Body of pancreas (tissue), 4 donors: Measurements from ENCODE around the gene RALGAPA1. TPM values are rescaled to one million over a fixed set of nuclear protein-coding genes. Genes with fewer than 3 reads are reported as not detected.
A peak's percentile ranks its signal among the peaks of the same experiment; 100 is the strongest.

Source experiments
- ATAC-seq: fragments of 150-250 bp; one replicate; pipeline ENCODE4 v1.9.1; 2016
- DNase-seq, 4 donors: peaks; one replicate each; pipeline ENCODE4 v3.0.0-alpha.2; 2019
- H3K27ac ChIP-seq, 4 donors: fragments of 200-600 bp; sonication (generic); 1 replicate in 3 of 4; 2 replicates in 1 of 4; pipeline versions ENCODE4 v1.5.1 to v1.6.1; 2016 to 2019; ENCODE audit warnings: mild to moderate bottlenecking in 1 of 4, mixed read lengths in 1 of 4, moderate library complexity in 1 of 4
- H3K27me3 ChIP-seq, 2 donors: fragments of 200-600 bp; sonication (generic); one replicate each; pipeline ENCODE4 v1.6.0; 2016; ENCODE audit warnings: mild to moderate bottlenecking in 1 of 2
- H3K36me3 ChIP-seq, 2 donors: fragments of 200-600 bp; sonication (generic); replicated peaks in 1 of 2; 2 replicates each; pipeline ENCODE4 v1.5.1; 2016; ENCODE audit warnings: low read depth in 2 of 2; ENCODE audit not compliant: insufficient read depth in 1 of 2
- H3K4me1 ChIP-seq: fragments of 200-600 bp; sonication (generic); one replicate; pipeline ENCODE4 v1.6.0; 2016
- H3K4me3 ChIP-seq, 2 donors: fragments of 200-600 bp; sonication (generic); 1 replicate in 1 of 2; 2 replicates in 1 of 2; pipeline ENCODE4 v1.5.1; 2016 to 2019
- H3K9me3 ChIP-seq, 3 donors: fragments of 200-600 bp; sonication (generic); 1 replicate in 2 of 3; 2 replicates in 1 of 3; pipeline ENCODE4 v1.5.1; 2016
- POLR2A ChIP-seq, 3 donors: fragments of 450-650 bp; IDR thresholded peaks; one replicate each; pipeline ENCODE4 v1.6.1; 2016; ENCODE audit warnings: antibody characterized with exemption in 3 of 3, mild to moderate bottlenecking in 2 of 3
- WGBS, 2 donors: methylation state at CpG; one replicate each; pipeline ENCODE4 v1.1.5; 2017; 5-methylcytosine and 5-hydroxymethylcytosine counted together
- intact Hi-C: fragments of 100-400 bp; cut with DNase I; formaldehyde crosslinking; loops from one replicate; pipeline ENCODE4 v1.15.1; 2023
- total RNA-seq, 2 donors: library from RNA; depleted of rRNA; stranded (reverse); fragments of >200 nt; gene quantifications; one replicate each; pipeline ENCODE4 v1.1.0, GENCODE V29; 2016
- TF ChIP-seq, protein P1 (sequence below), 7 experiments: fragments of 450-650 bp in 4 of 7; fragments of 200-600 bp in 3 of 7; sonication (generic) in 3 of 7; IDR thresholded peaks; one replicate each; pipeline ENCODE4 v1.5.1; 2016 to 2019; ENCODE audit warnings: antibody characterized with exemption in 7 of 7

Gene RALGAPA1
- total RNA-seq, 2 donors from 2014 or later, result 34.9 to 48.8 TPM

DNA sequence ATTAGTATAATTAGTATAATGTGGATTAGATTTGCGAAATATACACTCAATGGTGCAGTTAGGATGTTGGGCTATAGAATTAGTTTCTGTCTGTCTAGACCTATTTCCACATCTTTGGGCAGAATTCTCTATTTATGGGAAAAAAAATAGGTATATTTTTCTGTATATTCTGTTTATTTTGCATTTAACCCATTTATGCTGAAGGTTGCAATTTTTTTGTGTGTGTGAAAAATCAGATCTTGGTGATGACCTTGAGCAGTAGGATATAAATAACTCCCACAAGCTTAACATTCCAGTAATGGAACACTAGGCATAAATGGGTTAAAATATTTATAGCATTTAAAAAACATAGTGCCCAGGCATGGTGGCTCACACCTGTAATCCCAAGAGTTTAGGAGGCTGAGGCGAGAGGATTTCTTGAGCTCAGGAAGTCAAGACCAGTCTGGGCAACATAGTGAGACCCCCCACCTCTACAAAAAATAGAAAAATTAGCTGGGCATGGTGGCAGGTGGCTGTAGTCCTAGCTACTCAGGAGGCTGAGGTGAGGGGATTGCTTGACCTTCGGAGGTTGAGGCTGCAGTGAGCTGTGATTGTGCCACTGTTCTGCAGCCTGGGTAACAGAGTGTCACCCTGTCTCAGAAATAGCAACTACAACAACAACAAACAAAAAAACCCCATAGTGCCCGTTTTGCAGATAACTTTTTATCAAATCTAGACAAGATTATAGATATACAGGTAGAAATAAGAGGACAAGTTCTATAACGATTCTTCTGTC is 26.3 kb upstream of the RALGAPA1 start:
- DNase-seq, result no peak
- no peak for TF ChIP-seq POLR2A (IDR thresholded peaks at IDR 0.05)
- TF ChIP-seq, protein P1, sequence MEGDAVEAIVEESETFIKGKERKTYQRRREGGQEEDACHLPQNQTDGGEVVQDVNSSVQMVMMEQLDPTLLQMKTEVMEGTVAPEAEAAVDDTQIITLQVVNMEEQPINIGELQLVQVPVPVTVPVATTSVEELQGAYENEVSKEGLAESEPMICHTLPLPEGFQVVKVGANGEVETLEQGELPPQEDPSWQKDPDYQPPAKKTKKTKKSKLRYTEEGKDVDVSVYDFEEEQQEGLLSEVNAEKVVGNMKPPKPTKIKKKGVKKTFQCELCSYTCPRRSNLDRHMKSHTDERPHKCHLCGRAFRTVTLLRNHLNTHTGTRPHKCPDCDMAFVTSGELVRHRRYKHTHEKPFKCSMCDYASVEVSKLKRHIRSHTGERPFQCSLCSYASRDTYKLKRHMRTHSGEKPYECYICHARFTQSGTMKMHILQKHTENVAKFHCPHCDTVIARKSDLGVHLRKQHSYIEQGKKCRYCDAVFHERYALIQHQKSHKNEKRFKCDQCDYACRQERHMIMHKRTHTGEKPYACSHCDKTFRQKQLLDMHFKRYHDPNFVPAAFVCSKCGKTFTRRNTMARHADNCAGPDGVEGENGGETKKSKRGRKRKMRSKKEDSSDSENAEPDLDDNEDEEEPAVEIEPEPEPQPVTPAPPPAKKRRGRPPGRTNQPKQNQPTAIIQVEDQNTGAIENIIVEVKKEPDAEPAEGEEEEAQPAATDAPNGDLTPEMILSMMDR (IDR thresholded peaks at IDR 0.05), result no peak
- ATAC-seq, result no peak
- intact Hi-C loops, result no loop called here
- H3K4me3 ChIP-seq, result no peak overlapping the region
- WGBS, 2 donors, result 69 to 78% methylated on average over 5 of the region's 5 CpGs
- H3K36me3 ChIP-seq, result peaks cover 3 to 4% of the 10 kb centered on the region in 2 donors
- H3K27me3 ChIP-seq, result no peaks in the 10 kb centered on the region
- H3K4me1 ChIP-seq, result no peaks in the 10 kb centered on the region
- no peak overlapping the region for H3K27ac ChIP-seq
- H3K9me3 ChIP-seq, result no peaks in the 10 kb centered on the region

DNA sequence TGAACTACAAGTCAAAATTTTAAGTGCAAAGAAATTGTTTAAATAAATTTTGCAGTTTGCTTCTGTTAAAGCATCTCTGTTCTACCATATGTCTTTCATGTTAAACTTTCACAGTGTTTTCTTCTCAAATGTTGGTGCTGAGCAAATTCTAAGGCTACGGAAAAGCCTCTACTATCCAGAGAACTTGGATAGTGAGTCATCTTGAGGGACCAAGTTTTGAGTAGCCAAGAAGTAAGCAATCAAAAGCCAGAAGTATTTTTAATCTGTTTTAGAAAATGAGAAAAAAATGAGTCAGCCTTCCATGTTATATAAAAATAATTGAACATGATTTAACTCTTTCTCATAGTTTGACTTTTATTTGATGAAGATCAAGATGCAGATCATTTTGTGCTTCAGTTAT is 20.4 kb upstream of the RALGAPA1 start:
- Histone ChIP-seq H3K27me3 (no peaks in the 10 kb centered on the region), H3K36me3 (peaks cover 0 to 4% of the 10 kb centered on the region in 2 donors), H3K4me3 (no peak overlapping the region), H3K27ac (no peak overlapping the region), H3K9me3 (no peaks in the 10 kb centered on the region), H3K4me1 (peaks cover 5% of the 10 kb centered on the region)
- intact Hi-C loops, result no loop called here
- DNase-seq, result no peak
- ATAC-seq, result no peak
- no peak for TF ChIP-seq POLR2A (IDR thresholded peaks at IDR 0.05)
- TF ChIP-seq, protein P1 (IDR thresholded peaks at IDR 0.05), result no peak
- WGBS, 2 donors, result 76 to 83% methylated on average over 1 of the region's 1 CpG

DNA sequence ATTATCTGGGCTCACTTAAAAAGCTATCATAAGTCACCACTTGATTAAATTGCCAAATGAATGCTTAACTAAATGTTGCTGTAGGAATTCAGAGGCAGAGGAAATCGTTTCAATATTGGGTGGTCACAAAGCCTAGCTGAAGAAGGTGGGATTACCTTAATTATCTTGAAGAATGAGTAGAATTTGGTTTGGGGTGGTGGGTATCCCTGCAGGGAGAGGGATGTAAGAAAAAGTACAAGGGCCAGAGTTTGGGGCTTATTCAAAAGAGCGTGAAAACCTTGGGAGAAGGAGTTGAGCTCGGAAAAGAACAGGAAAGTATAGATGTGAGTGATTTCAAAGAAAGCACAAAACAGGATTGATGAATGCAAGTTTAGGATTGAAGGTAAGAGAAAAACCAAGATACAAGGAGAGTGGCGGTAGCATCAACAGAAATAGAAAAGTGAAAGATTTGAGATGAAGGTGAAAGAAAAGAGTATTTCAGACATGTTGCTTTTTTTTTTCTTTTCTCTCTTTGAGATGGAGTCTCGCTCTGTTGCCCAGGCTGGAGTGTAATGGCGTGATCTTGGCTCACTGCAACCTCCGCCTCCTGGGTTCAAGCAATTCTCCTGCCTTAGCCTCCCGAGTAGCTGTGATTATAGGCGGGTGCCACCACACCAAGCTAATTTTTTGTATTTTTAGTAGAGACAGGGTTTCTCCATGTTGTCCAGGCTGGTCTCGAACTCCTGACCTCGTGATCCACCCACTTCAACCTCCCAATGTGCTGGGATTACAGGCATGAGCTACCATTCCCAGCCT is 18.8 kb upstream of the RALGAPA1 start:
- H3K27me3 ChIP-seq, result no peaks in the 10 kb centered on the region
- no peak overlapping the region for H3K4me3 ChIP-seq
- DNase-seq, result no peak
- intact Hi-C loops, result no loop called here
- no peak for TF ChIP-seq POLR2A (IDR thresholded peaks at IDR 0.05)
- TF ChIP-seq, protein P1 (IDR thresholded peaks at IDR 0.05), result no peak
- WGBS, 2 donors, result 80 to 88% methylated on average over 11 of the region's 11 CpGs
- H3K4me1 ChIP-seq, result peaks cover 5% of the 10 kb centered on the region
- peaks cover 0 to 4% of the 10 kb centered on the region in 2 donors for H3K36me3 ChIP-seq
- no peaks in the 10 kb centered on the region for H3K9me3 ChIP-seq
- H3K27ac ChIP-seq, result no peak overlapping the region
- no peak for ATAC-seq

DNA sequence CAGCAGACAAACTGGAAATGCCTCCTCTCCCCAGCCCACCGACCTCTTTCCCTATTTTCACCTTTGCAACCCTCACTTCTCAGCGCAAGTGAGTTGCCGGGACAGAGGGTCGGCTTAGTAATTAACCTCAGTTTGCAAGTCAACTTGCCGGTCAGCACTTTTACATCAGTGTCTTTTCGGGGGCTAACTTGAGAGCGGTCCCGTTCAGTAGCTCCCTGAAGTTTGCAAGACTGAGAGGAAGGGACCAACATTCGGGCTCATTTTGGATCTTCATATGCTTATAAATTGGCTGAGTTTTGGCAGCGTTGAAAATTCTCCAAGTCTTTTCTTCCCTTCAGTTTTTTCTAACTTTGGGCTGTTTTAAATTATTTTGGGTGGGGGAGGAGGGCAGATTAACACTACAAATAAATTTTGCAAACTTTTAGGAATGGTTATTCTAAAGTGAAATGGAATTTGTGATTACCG is 17.9 kb upstream of the RALGAPA1 start:
- DNase-seq (no peak), ATAC-seq (no peak)
- 3 to 4% methylated on average over 11 of the region's 11 CpGs for WGBS, 2 donors
- TF ChIP-seq, protein P1 (IDR thresholded peaks at IDR 0.05), result no peak
- no peak for TF ChIP-seq POLR2A (IDR thresholded peaks at IDR 0.05)
- Histone ChIP-seq H3K4me3 (peak overlapping the region; percentile 58 to 83), H3K9me3 (no peaks in the 10 kb centered on the region), H3K36me3 (peaks cover 0 to 4% of the 10 kb centered on the region in 2 donors), H3K27ac (peak overlapping the region; percentile 86 to 98 (median 96)), H3K27me3 (no peaks in the 10 kb centered on the region), H3K4me1 (peaks cover 5% of the 10 kb centered on the region)
- intact Hi-C loops, result no loop called here
